ENCODE results near the gene ZNRF2.
A peak's percentile ranks its signal among the peaks of the same experiment; 100 is the strongest.
"Not testable (repeated sequence)": the region's sequence is repeated elsewhere in the genome, so short reads cannot be mapped to it uniquely, and the experiment has no call there.

ZNRF2 gene

DNA sequence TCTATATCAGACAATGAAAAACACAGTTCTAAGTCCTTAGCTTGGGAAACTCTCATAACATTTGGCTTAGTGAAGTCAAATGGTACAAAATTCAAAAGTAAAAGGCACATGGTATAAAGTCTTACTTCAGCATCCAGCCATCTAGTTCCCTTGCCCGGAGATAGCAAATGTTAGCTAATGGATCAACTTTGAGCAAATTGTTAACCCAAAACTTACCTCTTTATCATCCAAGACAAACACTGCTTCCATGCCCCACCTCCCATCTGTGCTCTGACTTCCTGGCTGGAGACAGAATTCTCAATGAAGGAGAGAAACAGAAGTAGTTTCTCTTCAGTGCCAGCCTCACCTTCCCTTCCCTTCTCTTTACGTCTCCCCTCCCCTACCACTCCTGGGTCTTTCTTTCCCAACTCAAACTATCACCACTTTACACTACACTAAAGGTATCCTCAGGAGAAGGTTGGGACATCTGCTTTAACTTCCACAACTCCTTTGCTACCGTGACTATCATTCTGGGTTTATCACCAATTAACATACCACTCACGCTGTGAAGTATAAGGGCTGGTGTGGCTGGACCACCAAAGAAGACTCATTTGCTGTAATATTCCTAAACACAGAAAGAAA lies 21.2 kb upstream of the ZNRF2 start:
- no peak for DNase-seq

DNA sequence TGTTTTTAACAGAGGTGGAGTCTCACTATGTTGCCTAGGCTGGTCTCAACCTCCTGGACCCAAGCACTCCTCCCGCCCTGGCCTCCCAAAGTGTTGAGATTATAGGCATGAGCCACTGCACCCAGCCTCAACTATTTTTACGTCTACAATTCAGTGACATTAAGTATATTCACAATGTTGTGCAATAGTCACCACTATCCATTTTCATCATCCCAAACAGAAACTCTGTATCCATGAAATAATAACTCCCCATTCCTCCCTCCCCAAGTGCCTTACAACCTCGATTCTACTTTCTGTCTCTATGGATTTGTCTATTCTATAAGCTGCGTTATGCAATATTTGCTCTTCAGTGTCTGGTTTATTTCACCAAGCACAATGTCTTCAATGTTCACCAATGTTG lies 20.3 kb upstream of the ZNRF2 start:
- DNase-seq = no peak

DNA sequence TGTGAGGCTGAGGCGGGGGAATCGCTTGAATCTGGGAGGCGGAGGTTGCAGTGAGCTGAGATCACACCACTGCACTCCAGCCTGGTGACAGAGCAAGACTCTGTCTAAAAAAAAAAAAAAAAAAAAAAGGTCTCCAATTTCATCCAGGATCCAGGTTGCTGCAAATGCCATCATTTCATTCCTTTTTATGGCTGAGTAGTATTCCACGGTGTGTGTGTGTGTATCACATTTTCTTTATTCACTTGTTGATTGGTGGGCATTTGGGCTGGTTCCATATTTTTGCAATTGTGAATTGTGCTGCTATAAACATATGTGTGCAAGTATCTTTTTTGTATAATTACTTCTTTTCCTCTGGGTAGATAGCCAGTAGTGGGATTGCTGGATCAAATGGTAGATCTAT lies 19.2 kb upstream of the ZNRF2 start:
- not testable (repeated sequence) for DNase-seq

DNA sequence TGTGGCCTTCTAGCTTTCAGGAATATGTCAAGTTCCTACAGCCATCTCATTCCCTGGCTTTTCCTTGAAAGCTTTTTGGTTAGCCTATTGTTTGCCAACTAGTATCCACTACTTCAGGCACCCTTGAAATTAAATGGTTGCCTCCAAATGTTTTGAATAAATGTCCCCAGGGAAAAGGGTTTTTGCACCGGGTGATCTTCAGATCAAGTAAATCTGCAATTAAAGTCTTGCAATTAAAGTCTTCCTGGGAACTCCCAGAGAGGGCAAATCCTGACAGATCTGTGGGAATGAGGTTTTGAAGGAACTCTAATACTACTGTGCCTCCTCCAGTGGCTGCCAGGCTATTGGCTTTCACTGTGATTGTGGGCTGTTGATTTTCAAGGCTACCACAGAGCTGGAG lies 17.7 kb upstream of the ZNRF2 start:
- DNase-seq = no peak

DNA sequence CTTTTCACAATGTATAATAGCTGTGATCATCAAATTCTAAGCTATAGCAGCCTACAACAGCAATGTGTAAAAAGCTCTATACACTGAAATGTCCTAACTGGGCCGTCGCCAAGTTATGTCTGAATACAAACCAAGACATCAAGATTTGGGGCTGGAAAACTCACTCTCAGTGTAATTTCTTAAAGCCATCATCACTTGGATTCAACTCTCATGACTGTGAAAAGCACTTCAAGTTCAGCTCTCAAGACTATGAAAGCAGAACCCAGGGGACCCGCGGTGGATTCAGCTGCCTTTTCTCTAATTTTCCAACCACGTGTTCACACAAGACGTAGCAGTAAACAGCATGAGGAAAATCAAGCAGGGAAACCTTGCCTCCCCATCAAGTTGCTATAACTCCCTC lies 15.8 kb upstream of the ZNRF2 start:
- DNase-seq = no peak

DNA sequence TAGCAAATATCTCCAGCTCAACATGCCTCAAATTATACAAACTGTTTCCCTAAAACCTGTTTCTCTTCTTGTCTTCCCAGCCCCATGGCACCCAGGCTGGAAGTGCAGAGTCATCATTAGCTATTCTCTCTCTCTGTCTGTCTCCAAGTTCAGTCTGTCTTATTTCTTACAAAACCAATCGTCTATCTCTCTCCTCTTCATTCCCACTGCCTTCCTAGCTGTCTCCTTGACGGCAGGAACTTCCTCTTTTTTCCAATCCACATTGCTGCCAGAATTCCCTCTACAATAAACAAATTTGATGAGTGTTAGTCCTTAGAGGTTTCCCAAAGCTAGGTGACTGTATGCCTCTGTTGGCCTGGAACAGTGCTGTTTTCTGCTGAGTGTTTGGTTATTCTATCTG lies 14.9 kb upstream of the ZNRF2 start:
- no peak for DNase-seq

DNA sequence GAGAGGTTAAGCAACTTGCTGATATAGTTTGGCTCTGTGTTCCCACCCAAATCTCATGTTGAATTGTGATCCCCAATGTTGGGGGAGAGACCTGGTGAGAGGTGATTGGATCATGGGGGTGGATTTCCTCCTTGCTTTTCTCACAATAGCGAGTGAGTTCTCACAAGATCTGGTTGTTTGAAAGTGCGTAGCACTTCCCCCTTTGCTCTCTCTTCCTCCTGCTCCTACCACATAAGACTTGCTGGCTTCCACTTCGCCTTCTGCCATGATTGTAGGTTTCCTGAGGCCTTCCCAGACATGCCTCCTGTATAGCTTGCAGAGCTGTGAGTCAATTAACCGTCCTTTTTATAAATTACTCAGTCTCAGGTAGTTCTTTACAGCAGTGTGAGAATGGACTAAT lies 13.5 kb upstream of the ZNRF2 start:
- no peak for DNase-seq

DNA sequence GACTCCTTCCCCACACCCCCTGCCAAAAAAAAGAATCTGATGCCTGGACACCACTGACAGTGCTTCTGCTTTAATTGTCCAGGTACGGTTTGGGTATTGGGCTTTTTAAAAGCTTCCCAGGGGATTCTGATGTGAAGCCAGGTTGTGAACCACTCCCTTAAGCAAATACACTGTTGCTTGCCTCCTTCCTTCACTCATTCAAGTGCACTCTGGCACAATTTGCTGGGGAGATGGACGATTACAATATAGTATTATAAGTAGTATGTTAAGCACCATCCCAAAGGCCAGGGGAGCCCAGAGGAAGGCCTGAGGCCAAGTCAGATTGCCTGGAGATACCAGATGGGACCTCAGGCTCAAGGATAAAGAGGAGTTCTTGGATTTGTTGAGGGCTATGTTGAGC lies 12.3 kb upstream of the ZNRF2 start:
- no peak for DNase-seq

DNA sequence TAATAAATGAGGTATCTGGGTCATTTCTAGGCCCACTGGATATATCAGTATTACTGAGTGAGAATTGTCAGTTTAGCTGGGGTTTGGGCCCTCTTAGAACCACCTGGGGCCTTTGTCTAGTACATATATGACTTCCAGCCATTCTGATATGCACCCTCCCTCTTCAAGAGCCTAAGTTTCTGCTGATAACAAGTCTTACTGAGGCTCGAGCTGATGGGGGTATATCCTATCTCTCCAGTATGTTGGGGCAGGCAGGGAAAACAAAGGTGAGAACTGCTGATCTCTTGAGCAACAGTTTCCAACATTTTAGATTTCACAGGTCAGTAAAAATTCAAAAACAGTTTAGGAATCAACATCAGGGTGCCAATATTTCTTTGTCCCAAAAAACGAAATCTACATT lies 10.8 kb upstream of the ZNRF2 start:
- peak; percentile 40 for DNase-seq

DNA sequence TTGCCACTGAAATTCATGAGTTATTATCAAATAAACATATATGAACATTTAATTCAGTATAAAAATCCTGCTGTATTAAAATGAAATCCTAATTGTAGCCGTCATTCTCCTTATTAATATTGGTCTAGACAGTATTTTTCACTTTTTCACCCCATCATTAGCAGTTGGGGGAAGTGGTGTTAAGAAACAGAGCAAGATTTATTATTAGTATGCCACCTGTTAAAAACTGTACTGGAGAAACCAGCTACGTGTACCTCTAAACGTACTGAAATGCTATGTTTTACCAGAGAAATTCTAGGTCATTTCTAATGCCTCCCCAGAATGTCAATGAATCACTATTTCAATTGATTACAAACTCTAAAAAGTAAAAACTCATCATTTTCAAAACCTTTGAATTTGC lies 9.8 kb upstream of the ZNRF2 start:
- DNase-seq = no peak

DNA sequence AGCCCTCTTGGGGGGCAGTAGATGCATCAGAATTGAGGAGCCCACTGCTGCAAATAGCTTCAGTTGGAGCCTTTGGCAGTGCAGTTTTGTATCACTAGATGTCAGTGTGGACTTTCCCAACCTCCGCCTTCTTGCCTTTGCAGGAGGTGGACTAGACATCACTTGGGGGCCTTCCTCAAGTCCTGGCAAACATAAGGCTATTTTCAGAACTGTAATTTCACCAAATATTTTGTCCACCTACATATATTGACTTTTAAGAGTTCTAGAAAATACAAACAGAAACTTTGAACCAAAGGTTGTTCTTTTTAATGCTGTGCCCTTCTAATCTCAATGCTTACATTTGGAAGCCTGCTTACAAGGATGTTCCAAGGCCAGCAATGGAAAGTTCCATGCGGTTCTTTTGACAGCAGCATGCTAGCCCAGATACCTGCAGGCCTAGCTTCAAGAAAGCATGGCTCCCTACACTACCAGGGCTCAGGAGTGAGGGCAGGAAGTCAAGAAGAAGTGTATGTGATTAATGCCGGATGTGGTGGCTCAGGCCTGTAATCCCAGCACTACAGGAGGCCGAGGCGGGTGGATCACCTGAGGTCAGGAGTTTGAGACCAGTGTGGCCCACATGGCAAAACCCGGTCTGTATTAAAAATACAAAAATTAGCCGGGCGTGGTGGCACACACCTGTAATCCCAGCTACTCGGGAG lies 8.0 kb upstream of the ZNRF2 start:
- peak; percentile 83 for DNase-seq

DNA sequence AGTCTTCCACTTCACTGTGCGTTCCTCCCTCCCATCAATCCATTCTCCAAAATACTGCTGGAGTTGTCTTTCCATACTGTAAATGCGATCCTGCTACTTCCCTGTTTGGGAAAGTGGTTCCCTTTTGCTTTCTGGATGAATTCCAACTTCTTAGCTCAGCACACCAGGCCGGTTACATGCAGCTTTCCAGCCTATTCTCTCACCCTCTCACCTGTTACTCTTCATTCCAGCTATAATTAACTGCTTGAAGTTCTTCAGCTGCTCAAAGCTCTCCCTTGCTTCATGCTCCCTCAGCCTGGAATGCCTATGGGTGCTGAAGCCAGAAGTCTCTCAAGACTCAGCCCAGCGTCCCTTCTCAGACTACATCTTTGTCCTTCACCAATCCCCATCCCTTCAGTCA lies 6.0 kb upstream of the ZNRF2 start:
- DNase-seq = no peak

DNA sequence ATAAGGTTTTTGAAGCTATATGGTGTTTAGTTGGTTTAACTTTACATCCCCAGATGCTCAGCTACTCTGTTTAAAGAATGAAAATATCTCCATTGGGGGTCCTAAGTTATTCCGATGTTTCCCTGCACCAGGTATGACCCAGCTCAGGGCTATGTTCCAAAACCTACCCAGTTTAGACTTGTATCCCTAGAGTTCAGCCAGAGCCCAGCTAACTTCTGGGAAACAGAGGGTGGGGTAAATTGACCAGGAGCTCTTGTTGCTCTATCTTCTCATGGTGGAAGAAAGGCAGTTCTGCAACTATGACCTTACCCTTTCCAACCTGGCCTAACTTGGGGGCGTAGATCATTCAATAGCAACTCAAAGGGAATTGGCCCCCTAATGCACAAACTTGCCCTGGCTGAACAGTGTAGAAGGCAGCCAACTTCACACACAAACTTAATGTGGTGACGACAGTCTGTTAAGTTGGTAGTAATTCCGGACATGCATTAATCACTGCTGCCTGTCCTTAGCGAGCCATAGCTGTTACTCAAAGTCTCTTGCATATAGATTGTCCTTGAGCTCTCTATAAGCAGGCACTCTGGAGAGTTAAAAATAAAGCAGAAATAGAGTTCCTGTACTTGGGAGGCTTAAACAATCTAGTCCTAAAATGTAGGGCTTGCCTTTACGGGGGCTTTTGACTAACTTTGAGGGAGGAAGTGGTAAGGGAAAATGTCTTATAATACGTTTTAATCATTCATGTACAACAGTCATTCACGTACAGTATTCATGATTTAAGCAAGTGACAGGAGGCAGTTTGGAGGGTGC lies 5.3 kb upstream of the ZNRF2 start:
- DNase-seq = no peak

DNA sequence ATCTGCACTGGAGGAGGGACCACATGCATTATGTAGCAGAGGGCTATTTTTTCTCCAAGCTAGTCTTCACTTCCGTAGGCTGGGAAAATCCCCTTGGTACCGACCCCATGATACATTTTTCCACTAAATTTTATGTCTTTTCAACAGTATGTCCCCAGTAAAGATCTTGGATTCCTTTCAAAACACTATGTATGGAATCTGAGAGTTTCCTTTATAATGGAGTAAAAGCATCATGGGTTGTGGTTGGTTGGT lies 4.8 kb upstream of the ZNRF2 start:
- DNase-seq = no peak

DNA sequence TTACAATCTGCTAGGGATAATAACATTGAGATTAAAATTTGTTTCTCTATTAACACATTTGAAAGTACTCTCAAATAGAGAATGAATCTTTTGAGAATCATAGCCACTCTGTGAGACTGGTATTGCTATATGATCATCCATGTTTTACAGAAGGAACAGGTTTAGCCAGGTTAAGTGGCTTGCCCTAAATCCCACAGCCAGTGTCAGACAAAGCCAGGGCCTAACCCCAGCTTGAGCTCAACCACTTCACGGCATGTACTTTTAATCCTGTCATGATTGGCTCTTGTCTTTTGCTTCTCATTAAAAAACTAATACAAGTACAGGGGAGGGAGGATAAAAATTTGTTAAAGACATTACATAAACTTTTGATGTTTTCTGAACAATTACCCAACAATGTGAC lies 3.8 kb upstream of the ZNRF2 start:
- no peak for DNase-seq

DNA sequence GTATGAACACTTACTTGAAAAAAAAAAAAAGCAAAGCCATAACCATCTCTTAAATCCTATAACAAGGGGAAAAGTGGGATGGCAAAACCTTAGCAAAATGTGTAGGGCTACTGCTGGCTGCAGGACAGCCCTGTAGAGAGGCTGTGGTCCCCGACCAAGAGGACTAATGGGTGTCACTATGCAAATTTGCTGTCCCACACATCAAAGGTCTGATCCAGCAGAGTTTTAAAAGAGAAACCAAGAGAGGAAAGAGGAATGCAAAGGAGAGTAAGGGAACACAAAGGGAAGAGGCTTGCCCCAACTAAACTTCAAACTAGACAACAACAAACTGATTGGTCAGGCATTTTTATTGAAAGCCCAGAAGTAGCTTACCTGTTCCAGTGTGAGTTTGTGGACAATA lies 3.1 kb upstream of the ZNRF2 start:
- no peak for DNase-seq

DNA sequence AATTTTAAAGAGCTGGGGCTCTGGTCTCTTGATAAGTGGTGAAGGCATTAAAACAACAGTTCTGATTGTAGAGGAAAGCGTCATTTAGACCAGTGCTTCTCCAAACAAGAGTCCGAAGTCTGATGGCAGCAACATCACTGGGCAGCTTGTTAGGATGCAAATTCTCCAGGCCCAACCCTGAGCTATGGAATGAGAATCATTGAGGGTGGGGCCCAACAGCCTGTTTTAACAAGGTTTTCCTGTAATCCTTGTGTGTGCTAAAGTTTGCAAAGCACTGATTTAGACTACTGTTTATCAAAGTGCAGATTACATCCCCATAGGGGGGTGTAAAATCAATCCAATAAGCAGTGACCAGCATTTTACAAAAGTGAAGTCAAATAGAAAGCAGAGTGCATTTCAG lies 2.6 kb upstream of the ZNRF2 start:
- DNase-seq = no peak

DNA sequence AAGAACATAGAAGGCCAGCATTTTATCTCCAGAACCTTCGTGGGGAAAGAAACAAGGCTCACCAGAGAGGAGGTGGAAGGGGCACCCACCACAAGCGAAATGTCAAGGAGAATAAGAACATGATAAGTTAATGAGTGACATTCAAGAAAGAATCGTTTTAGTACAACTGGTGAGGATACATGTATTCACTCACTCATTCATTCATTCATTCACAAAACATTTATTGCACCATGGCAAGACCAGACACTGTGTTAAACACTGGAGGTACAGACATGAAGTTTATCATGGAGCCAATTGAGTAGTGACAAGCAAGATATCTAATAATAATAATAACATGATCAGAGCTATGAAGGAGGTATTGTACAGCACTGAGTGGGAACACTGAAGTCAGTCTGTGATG lies 1.7 kb upstream of the ZNRF2 start:
- no peak for DNase-seq

DNA sequence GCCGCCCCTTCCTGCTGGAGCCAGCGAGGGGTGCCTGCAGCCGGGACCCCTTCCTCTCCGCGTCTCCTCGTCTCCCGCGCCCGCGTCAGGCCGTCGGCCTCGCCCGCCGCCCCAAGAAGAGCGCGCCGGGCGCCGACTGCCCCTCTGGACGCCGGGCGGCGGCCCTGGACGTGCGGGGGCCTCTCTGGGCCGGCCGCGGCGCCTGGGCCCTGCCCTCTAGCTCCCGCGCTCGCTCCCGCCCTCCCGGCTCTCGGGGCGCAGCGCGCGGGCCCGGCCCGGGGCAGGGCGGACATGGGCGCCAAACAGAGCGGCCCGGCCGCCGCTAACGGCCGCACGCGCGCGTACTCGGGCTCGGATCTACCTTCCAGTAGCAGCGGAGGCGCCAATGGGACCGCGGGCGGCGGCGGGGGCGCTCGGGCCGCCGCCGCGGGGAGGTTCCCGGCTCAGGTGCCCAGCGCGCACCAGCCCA lies 704 bp downstream of the ZNRF2 start:
- DNase-seq = peak; percentile 47

DNA sequence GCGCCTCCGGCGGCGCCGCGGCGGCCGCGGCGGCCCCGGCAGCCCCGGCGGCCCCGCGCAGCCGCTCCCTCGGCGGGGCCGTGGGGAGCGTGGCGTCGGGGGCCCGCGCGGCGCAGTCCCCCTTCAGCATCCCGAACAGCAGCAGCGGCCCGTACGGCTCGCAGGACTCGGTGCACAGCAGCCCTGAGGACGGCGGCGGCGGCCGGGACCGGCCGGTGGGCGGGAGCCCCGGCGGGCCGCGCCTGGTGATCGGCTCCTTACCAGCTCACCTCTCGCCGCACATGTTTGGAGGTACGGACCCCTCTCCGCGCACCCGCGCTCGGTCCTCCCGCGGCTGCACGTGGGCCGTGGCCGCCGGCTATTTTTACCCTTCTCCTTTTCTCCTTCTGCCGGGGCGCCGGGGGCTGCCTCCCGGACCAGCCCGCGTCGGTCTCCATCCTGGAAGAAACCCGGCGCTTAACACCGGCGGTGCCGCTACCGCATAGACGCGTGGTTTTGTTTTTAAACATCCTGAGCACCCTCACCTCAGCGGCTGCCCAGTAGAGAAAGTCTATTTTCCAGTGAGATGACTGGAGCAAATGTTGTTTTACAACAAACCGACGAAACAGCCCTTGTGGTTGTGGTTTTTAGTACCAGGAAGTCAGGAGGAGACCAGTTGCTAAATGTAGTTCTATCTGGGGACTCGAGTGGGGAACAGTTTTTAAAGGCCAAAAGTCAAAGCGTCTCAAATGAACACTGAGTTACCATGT lies 1.3 kb downstream of the ZNRF2 start:
- peak; percentile 89 for DNase-seq

DNA sequence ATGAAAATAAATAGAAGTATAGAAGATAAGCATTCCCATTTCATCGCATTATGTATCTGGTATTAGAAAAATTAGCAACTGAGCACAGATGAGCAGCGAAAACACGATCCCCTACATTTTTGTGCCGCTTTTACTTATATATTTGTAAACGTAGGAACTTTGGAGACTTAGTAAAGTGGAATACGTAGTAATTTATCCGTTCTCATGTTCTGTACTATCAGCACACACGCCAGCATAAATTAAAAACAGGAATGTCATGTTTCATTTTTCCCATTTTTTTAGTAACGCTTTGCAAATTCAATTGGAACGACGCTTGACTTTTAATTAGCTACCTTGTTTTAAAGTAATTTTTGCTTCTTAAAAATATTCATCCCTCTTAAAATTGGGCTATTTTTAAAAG lies 2.4 kb downstream of the ZNRF2 start:
- no peak for DNase-seq

DNA sequence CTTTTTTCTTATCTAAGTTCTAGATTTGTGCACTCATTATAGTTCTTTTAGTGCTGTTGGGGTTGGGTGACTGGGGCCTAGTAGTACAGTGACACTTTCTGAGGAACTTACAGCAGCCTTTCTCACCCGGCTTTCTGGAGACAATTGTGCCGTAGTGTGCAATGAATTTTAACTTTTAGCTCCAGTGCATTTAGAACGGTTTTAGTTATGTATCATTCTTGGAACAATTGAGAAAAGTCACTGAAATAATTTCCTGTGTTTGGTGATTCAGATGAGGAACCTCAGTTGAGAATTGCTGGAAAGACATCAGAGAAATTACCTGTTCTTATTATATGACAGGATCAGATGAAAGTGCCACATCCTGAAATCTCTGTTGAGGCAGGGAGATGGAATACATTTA lies 3.2 kb downstream of the ZNRF2 start:
- not testable (repeated sequence) for DNase-seq

DNA sequence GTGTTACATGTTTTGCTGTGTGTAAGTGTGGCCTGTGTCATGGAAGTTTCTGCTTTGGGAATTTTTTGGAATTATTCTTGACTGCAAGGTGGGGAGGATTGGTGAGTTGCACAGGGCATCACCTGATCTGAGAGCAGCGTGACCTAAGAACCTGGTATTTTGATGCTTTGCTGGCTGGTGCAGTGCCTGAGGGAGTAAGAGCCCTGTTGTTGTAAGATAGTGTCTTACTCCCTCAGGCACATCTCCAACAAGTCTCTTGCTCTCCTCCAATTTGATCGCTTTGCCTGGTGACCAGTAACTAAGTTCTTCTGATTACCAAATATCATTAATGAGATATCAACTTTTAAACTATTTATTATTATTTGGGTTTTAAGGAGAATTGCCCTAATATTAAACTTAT lies 5.2 kb downstream of the ZNRF2 start:
- DNase-seq = not testable (repeated sequence)

DNA sequence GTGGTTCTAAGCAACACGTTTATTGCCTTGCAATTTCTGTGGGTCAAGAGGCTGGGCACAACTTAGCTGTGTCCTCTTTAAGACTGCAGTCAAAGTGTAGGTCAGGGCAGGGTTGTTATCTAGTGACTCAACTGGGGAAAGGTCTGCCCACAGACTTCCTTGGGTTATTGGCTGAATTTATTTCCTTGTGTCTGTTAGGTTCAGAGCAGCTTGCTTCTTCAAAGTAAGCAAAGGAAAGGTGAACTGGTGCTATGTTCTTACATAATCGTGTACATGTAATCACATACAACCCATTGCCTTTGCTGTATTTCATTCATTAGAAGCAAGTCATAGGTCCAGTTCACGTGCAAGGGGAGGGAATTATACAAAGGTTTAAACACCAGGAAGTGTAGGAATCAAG lies 5.9 kb downstream of the ZNRF2 start:
- DNase-seq = peak; percentile 59
